Vagina (tissue), 2 donors: ENCODE measurements around the gene E2F1.

Experiments used
- CTCF ChIP-seq, 3 experiments: fragments of 450-650 bp in 2 of 3; fragments of 200-600 bp in 1 of 3; sonication (generic) in 1 of 3; IDR thresholded peaks; one replicate each; pipeline ENCODE4 v1.5.1; 2017 to 2019; ENCODE audit warnings: antibody characterized with exemption in 3 of 3, mild to moderate bottlenecking in 2 of 3, moderate library complexity in 2 of 3
- POLR2A ChIP-seq, 2 donors: fragments of 450-650 bp; IDR thresholded peaks; one replicate each; pipeline ENCODE4 v1.6.1; 2017; ENCODE audit warnings: antibody characterized with exemption in 2 of 2, mild to moderate bottlenecking in 2 of 2, moderate library complexity in 2 of 2
- POLR2AphosphoS5 ChIP-seq, 2 donors: sonication (generic); formaldehyde crosslinking; IDR thresholded peaks; one replicate each; pipeline ENCODE4 v1.9.0; 2017; ENCODE audit warnings: antibody characterized with exemption in 2 of 2, mild to moderate bottlenecking in 2 of 2, low read depth in 1 of 2; ENCODE audit not compliant: insufficient read depth in 1 of 2

DNA sequence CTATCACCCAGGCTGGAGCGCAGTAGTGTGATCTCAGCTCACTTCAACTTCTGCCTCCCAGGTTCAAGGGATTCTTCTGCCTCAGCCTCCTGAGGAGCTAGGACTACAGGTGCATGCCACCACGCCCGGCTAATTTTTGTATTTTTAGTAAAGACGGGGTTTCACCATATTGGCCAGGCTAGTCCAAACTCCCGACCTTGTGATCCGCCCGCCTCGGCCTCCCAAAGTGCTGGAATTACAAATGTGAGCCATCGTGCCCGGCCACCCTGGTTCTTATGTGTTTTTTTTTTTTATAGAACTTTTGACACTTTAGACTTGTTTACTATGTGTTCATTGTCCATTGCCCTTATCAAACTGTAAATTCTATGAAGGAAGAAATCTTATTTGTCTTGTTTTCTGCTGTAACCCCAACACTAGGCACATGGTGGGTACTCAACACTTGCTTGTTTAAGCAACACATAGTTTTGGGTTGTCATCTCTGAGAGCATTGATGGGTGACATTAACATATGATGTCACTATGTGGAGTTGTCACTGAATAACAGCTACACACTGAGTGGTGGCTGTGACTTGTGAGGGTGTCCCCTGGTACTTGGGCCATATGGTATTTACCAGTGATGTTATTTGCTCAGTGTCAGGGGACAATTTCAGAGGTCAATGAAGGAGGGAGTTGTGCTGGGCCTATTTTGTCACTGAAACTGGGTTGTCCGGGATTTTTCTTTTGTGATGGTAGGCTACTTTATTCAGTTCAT lies 35.4 kb upstream of the E2F1 start:
- no peak for TF ChIP-seq POLR2A (IDR thresholded peaks at IDR 0.05)
- no peak for TF ChIP-seq POLR2AphosphoS5 (IDR thresholded peaks at IDR 0.05; ENCODE audit: insufficient read depth in 1 of 2, low read depth in 1 of 2)
- TF ChIP-seq CTCF (IDR thresholded peaks at IDR 0.05) = no peak
